Activated naive CD4-positive, alpha-beta T cell treated with Interleukin-2 at 50 U/mL for 16 hours (primary cell): ENCODE results near the gene PHF20.
"Not testable (repeated sequence)": the region's sequence is repeated elsewhere in the genome, so short reads cannot be mapped to it uniquely, and the experiment has no call there.

Experiments
- DNase-seq: peaks from one replicate; pipeline ENCODE4 v3.0.0-alpha.2; 2020

Gene PHF20

GRCh38 chr20:35947489-35947888 is 175.7 kb downstream of the PHF20 start:
- peak; percentile 7 for DNase-seq

DNA sequence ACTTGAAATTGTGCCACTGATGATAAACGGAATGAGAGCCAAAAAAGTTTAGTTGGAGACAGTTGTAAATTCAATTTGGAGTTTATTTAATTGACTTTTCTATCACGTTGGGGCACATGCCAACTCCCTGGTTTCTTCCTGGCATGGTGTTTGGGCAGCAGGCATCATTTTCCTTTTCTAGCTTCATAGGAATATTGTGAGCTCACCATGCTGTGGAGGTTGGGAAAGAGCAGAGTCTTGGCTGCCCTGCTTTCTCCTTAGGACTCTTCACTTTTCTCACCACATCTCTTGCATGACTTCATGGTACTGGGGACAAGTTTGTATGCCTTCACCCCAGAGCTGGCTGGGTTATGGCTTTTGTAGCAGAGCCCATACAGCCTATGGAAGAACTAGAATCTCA is 176.1 kb downstream of the PHF20 start:
- DNase-seq, result no peak

DNA sequence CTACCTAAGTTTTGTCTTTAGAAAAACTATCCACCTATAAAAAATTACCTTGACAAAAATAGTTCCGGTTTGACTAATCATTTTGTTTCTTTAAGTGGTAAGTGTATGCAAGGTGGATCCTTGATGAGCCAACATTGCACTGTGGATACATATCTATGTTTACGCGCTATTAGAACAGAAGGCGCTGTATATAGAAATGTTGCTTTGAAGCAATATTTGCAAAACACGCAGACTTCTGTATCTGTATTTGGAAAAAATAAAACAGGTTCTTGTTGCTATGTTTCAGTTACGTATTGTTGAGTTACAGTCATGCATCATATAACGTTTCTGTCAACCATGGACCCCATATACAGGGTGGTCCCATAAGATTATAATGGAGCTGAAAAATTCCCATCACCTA is 178.3 kb downstream of the PHF20 start:
- DNase-seq, result no peak

DNA sequence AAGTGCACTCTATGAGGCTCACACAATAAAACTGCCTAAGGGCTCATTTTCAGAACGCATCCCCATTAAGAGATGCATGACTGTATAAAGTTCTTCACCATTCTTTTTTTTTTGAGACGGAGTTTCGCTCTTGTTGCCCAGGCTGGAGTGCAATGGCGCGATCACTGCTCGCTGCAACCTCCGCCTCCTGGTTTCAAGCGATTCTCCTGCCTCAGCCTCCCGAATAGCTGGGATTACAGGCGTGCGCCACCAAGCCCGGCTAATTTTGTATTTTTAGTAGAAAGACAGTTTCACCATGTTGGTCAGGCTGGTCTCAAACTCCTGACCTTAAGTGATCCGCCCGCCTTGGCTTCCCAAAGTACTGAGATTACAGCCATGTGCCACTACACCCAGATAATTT is 180.3 kb downstream of the PHF20 start:
- DNase-seq, result not testable (repeated sequence)

GRCh38 chr20:35952480-35953386 is 180.9 kb downstream of the PHF20 start:
- DNase-seq, result no peak

GRCh38 chr20:35953387-35954199 is 181.8 kb downstream of the PHF20 start:
- DNase-seq, result peak; percentile 70

GRCh38 chr20:35954200-35954906 is 182.5 kb downstream of the PHF20 start, which contains the start of gene SCAND1:
SCAND1 (minus strand) TSS chr20:35954502; CDS start chr20:35954284, 218 bp downstream.
- DNase-seq, result peak; percentile 97

GRCh38 chr20:35954907-35955251 is 183.1 kb downstream of the PHF20 start:
- DNase-seq, result no peak

DNA sequence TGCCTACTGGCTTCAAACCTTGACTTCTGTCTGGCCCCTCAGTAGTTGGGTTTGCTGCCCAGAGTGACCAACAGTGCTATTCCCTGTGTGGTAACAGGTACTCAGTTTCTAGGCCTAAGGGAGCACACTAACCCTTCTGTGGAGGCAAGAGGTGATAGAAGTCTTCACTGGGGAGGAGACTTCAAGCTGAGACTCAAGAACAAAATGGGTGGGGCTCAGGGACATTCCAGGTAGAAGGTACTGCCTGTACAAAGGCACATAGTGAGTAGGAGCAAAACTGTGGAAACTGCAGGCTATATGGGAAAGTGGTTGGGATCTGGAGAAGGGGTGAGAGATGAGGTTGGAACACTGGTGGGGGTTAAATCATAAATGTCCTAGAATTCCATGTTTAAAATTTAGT is 184.8 kb downstream of the PHF20 start:
- no peak for DNase-seq

- not testable (repeated sequence) for DNase-seq
Measured at GRCh38 chr20:35959291-35959690, 187.5 kb downstream of the PHF20 start.

GRCh38 chr20:35963878-35964277 is 192.1 kb downstream of the PHF20 start:
- no peak for DNase-seq

DNA sequence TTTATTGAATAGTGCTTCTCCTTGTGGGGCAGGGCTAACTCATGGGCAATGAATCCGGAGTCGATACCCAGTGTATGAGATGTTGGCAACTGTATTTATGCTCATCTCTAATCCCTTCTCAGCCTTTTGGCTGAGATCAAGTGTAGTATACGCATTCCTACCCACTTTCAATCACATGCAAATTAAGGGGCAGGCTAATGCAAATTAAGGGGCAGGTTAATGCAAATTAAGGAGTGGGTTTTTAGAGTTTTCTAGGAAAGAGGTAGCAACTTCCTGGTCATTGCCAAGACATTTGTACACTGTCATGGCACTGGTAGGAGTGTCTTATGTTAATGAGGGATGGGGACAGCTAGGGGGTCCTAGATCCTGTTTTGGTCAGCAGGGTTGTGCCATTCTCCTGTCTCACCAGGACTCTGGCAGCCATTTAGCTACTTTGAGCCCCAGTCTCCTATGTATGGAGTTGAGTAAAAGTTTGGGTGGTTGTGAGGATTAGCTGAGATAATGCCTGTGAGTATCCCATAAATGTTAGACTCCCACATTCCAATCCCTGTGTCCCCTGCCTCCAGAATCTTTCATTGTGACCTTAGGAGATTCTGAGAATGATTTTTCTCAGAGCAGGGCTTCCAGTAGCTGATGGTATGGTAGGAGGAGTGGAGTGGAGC is 196.3 kb downstream of the PHF20 start, which contains the start of gene CNBD2:
CNBD2 (plus strand) TSS at position 612 of the 662 bp plus-strand sequence. CDS start 173 bp downstream, outside the sequence.
- no peak for DNase-seq

- DNase-seq, result no peak
Measured at GRCh38 chr20:35968930-35969329, 197.1 kb downstream of the PHF20 start.

GRCh38 chr20:35971981-35972380 is 200.2 kb downstream of the PHF20 start:
- DNase-seq, result no peak

DNA sequence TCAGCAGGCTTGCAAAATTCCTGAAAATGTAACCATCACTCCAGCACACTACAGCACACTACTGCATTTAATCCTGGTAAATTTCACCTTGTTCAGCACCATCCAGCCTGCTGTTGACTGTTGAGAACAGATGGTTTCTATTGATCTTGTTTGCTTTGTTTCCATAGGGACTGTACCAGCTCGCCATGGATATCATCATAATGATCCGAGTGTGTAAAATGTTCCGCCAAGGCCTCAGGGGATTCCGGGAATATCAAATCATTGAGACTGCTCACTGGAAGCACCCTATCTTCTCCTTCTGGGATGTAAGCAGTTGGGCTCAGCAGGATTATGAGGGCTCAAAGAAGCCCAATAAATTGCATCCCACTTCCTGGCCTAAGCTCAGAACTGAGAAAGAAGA is 200.6 kb downstream of the PHF20 start:
- no peak for DNase-seq

DNA sequence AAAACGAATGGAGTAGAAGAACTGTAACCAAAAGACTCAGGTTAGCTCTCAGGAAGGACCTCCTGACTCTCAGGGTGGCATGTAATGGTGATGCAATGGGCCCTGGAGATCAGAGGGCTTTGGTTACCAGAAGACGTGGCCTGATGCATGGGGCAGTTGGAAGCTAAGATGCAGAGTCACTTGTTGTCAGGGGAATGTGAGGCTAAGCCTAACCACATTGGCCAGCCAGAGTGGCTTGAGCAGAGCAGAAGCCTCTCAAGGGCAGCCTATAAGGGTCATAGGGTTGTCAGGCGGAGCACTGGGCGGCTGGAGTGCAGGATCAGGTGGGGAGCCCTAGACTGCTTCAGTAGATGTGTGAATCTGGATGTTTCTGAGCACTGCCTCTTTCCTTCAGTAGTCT is 202.4 kb downstream of the PHF20 start:
- DNase-seq, result no peak

- DNase-seq, result no peak
Measured at GRCh38 chr20:35975576-35976373, 204.0 kb downstream of the PHF20 start.

GRCh38 chr20:35978041-35978513 is 206.3 kb downstream of the PHF20 start:
- no peak for DNase-seq

DNA sequence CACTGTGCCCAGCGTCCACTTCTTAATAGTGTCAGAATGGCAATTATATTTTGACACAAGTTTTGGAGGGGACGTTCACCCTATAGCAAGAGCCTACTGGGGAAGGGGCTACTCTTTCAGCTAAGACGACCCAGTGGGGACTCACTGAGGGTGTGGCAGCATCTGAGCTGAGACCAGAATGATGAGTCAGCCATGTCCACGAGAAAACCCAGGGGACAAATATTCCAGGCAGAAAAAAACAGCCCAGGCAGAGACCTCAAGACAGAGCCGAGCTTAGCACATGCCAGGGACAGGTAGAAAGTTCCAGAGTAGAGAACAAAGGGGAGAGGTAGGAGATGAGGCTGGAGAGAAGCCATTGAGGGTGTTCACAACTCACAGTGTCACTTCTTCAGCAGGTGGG is 207.7 kb downstream of the PHF20 start:
- no peak for DNase-seq

DNA sequence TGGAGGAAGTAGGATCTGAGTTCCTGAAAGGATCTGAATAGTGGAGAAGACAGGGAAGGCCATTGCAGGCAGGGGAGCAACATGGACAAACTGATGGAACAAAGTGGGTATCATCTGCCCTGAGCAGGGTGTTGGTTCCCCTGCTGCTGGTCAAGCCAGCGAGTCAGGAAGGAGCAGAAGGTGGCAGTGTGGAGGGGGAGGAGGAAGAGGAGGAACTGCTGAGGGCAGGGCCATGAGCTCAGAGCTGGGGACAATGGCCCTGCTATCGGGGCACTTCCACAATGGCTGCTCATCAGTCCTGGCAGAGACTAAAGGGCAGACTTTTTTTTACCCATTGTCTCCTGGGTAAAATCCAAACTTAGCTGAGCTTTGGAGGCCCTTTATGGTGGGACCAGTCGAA is 210.2 kb downstream of the PHF20 start:
- no peak for DNase-seq

GRCh38 chr20:35984382-35984781 is 212.6 kb downstream of the PHF20 start:
- DNase-seq, result no peak

- DNase-seq, result no peak
Measured at GRCh38 chr20:35985806-35986205, 214.0 kb downstream of the PHF20 start.
